H1 (cell line): ENCODE results near the gene BRSK2.

Experiments used
- ASH2L ChIP-seq: fragments of 200-600, 300-600 bp; sonication (generic); IDR thresholded peaks from one replicate; pipeline ENCODE4 v1.7.1; 2017; ENCODE audit warnings: low read length
- BACH1 ChIP-seq: IDR thresholded peaks from 2 replicates; pipeline ENCODE4 v1.6.1; 2012; ENCODE audit warnings: low read length, improper control_type of control experiment
- EGR1 ChIP-seq: IDR thresholded peaks from 2 replicates; pipeline ENCODE4 v1.6.1; 2011; ENCODE audit warnings: low read depth, low read length, borderline replicate concordance
- EZH2 ChIP-seq: fragments of 200-600 bp; sonication (generic); IDR thresholded peaks from 2 replicates; pipeline ENCODE4 v1.7.1; 2012; ENCODE audit warnings: low read depth, mild to moderate bottlenecking, moderate library complexity, low read length, inconsistent platforms; ENCODE audit not compliant: severe bottlenecking
- JUN ChIP-seq: IDR thresholded peaks from 2 replicates; pipeline ENCODE4 v1.6.1; 2011; ENCODE audit warnings: low read depth, mild to moderate bottlenecking, improper control_type of control experiment, low read length
- JUND ChIP-seq: IDR thresholded peaks from 2 replicates; pipeline ENCODE4 v1.6.1; 2011; ENCODE audit warnings: mild to moderate bottlenecking, improper control_type of control experiment, low read length
- KDM1A ChIP-seq: fragments of 200-600, 300-600 bp; sonication (generic); IDR thresholded peaks from 2 replicates; pipeline ENCODE4 v1.7.1; 2016; ENCODE audit warnings: mild to moderate bottlenecking, low read length, borderline replicate concordance
- PHF8 ChIP-seq: fragments of 200-600 bp; sonication (generic); conservative IDR thresholded peaks from 2 replicates; pipeline ENCODE4 v1.7.1; 2012; ENCODE audit warnings: low read depth, mild to moderate bottlenecking, inconsistent platforms, low read length, moderate library complexity
- RBBP5 ChIP-seq: IDR thresholded peaks from 2 replicates; pipeline ENCODE4 v1.7.1; 2012; ENCODE audit warnings: low read depth, mild to moderate bottlenecking, inconsistent platforms, low read length, moderate library complexity, borderline replicate concordance
- TF ChIP-seq, protein P1 (sequence below), 3 experiments: IDR thresholded peaks; 1 replicate in 2 of 3; 2 replicates in 1 of 3; pipeline versions ENCODE4 v1.5.1 to v1.6.1; 2011; ENCODE audit warnings: low read length in 3 of 3, mild to moderate bottlenecking in 3 of 3, inconsistent platforms in 2 of 3, low read depth in 1 of 3, moderate library complexity in 1 of 3; ENCODE audit not compliant: insufficient read depth in 1 of 3; ENCODE audit errors: control extremely low read depth in 1 of 3

GRCh38 chr11:1509626-1510255, 120.0 kb downstream of the BRSK2 start:
- TF ChIP-seq BACH1 (no peak), EZH2 (no peak), JUND (no peak), PHF8 (no peak), JUN (no peak), KDM1A (no peak), RBBP5 (no peak), EGR1 (no peak), ASH2L (no peak)
- TF ChIP-seq, protein P1, sequence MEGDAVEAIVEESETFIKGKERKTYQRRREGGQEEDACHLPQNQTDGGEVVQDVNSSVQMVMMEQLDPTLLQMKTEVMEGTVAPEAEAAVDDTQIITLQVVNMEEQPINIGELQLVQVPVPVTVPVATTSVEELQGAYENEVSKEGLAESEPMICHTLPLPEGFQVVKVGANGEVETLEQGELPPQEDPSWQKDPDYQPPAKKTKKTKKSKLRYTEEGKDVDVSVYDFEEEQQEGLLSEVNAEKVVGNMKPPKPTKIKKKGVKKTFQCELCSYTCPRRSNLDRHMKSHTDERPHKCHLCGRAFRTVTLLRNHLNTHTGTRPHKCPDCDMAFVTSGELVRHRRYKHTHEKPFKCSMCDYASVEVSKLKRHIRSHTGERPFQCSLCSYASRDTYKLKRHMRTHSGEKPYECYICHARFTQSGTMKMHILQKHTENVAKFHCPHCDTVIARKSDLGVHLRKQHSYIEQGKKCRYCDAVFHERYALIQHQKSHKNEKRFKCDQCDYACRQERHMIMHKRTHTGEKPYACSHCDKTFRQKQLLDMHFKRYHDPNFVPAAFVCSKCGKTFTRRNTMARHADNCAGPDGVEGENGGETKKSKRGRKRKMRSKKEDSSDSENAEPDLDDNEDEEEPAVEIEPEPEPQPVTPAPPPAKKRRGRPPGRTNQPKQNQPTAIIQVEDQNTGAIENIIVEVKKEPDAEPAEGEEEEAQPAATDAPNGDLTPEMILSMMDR (IDR thresholded peaks at IDR 0.05; ENCODE audit: control extremely low read depth in 1 of 3, insufficient read depth in 1 of 3, low read depth in 1 of 3, low read length in 3 of 3) = no peak
